ENCODE measurements around the gene NR2E1.

DNA sequence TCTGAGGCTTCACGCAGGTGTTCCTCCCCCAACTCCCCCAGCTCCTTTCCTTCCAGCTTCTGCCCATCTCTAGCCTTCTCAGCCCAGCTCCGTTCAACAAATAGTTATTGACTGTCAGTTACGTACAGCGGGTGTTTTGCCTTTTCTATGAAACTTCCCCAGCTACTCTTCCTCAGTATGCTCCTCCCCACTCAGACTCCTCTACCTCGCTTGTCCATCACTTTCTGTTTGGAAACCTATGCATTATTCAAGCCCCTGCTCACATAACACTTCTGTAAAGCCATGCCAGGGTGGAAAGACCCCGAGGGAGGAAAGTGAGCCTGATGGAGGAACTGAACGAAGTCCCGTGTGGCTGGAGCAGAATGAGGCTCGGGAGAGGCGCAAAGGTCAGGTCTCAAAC lies 44.2 kb upstream of the NR2E1 start:
- TF ChIP-seq, protein P1, sequence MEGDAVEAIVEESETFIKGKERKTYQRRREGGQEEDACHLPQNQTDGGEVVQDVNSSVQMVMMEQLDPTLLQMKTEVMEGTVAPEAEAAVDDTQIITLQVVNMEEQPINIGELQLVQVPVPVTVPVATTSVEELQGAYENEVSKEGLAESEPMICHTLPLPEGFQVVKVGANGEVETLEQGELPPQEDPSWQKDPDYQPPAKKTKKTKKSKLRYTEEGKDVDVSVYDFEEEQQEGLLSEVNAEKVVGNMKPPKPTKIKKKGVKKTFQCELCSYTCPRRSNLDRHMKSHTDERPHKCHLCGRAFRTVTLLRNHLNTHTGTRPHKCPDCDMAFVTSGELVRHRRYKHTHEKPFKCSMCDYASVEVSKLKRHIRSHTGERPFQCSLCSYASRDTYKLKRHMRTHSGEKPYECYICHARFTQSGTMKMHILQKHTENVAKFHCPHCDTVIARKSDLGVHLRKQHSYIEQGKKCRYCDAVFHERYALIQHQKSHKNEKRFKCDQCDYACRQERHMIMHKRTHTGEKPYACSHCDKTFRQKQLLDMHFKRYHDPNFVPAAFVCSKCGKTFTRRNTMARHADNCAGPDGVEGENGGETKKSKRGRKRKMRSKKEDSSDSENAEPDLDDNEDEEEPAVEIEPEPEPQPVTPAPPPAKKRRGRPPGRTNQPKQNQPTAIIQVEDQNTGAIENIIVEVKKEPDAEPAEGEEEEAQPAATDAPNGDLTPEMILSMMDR (IDR thresholded peaks at IDR 0.05), result no peak
- TF ChIP-seq POLR2A (IDR thresholded peaks at IDR 0.05), result no peak

Data from heart left ventricle (tissue), 13 donors.